Suprapubic skin (tissue), 4 donors: Measurements from ENCODE around the gene LRP4. TPM values are rescaled to one million over a fixed set of nuclear protein-coding genes. Genes with fewer than 3 reads are reported as not detected.
A peak's percentile ranks its signal among the peaks of the same experiment; 100 is the strongest.

Experiments
- DNase-seq, 2 donors: peaks; one replicate each; pipeline ENCODE4 v3.0.0-alpha.2; 2019; ENCODE audit warnings: low spot score in 2 of 2
- H3K27ac ChIP-seq: fragments of 200-600 bp; sonication (generic); one replicate; pipeline ENCODE4 v1.5.1; 2019
- H3K27me3 ChIP-seq: fragments of 200-600 bp; sonication (generic); one replicate; pipeline ENCODE4 v1.5.1; 2019
- H3K36me3 ChIP-seq: fragments of 200-600 bp; sonication (generic); one replicate; pipeline ENCODE4 v1.5.1; 2019
- H3K4me1 ChIP-seq: fragments of 200-600 bp; sonication (generic); one replicate; pipeline ENCODE4 v1.5.1; 2019
- H3K4me3 ChIP-seq: fragments of 200-600 bp; sonication (generic); one replicate; pipeline ENCODE4 v1.5.1; 2019; ENCODE audit warnings: mild to moderate bottlenecking
- H3K9me3 ChIP-seq: fragments of 200-600 bp; sonication (generic); one replicate; pipeline ENCODE4 v1.5.1; 2019
- EP300 ChIP-seq: sonication (generic); formaldehyde crosslinking; IDR thresholded peaks from one replicate; pipeline ENCODE4 v1.6.1; 2017; ENCODE audit warnings: antibody characterized with exemption
- POLR2A ChIP-seq, 2 donors: fragments of 450-650 bp; IDR thresholded peaks; one replicate each; pipeline ENCODE4 v1.6.1; 2017; ENCODE audit warnings: antibody characterized with exemption in 2 of 2, mild to moderate bottlenecking in 2 of 2, moderate library complexity in 2 of 2
- POLR2AphosphoS5 ChIP-seq, 3 donors: sonication (generic); formaldehyde crosslinking; IDR thresholded peaks; one replicate each; pipeline ENCODE4 v1.6.1; 2017; ENCODE audit warnings: antibody characterized with exemption in 3 of 3
- WGBS: methylation state at CpG from one replicate; pipeline ENCODE4 v1.1.5; 2018; 5-methylcytosine and 5-hydroxymethylcytosine counted together
- total RNA-seq, 4 donors: library from RNA; depleted of rRNA; stranded (reverse); fragments of >200 nt; gene quantifications; one replicate each; pipeline ENCODE4 v1.1.0, GENCODE V29; 2016
- TF ChIP-seq, protein P1 (sequence below), 2 donors: fragments of 200-600 bp in 1 of 2; fragments of 450-650 bp in 1 of 2; sonication (generic) in 1 of 2; IDR thresholded peaks; one replicate each; pipeline ENCODE4 v1.5.1; 2016 to 2019; ENCODE audit warnings: antibody characterized with exemption in 2 of 2, mild to moderate bottlenecking in 1 of 2, moderate library complexity in 1 of 2

LRP4 gene
- total RNA-seq, 4 donors from 2014 or later: 52.2 to 308 (median 90.4) TPM

DNA sequence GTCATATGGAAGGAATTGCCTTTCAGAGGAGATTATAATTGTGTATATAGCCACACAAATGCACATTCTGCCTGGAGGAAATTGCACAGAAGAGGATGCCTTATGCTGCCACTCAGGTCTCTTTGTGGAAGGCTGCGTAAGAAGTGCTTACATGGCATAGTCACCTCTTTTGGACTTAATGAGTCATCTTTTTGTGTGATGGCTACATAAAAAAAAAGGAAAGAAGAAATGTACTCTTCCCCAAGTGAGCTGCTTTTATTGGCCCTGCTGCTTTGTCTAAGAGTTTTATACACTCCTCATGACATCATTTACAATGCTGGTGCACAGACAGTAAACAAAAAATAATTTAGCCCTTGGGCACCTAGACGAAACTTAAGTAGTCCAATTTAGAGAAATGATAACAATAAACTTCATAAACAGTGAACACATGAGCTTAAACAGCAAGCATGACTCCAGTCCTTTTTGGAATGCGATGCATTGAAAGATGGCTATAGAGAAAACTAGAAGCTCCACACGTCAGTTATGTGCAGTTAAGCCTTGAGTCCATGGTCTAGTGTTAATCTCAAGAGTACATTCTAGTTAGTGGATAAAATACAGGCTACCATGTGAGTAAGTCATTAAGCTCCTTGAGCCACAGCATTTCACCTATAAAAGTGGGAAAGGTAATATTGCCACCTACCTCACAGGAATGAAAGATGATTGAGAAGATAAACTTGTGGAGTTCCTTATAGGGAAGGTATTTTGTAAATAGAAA is 30.2 kb upstream of the LRP4 start:
- Histone ChIP-seq H3K27me3 (no peaks in the 10 kb centered on the region), H3K36me3 (no peaks in the 10 kb centered on the region), H3K4me1 (peaks cover 15% of the 10 kb centered on the region), H3K4me3 (no peak overlapping the region), H3K9me3 (no peaks in the 10 kb centered on the region), H3K27ac (no peak overlapping the region)
- no peak for DNase-seq
- 68% methylated on average over 4 of the region's 4 CpGs for WGBS
- no peak for TF ChIP-seq EP300
- no peak for TF ChIP-seq POLR2AphosphoS5 (IDR thresholded peaks at IDR 0.05)
- TF ChIP-seq, protein P1, sequence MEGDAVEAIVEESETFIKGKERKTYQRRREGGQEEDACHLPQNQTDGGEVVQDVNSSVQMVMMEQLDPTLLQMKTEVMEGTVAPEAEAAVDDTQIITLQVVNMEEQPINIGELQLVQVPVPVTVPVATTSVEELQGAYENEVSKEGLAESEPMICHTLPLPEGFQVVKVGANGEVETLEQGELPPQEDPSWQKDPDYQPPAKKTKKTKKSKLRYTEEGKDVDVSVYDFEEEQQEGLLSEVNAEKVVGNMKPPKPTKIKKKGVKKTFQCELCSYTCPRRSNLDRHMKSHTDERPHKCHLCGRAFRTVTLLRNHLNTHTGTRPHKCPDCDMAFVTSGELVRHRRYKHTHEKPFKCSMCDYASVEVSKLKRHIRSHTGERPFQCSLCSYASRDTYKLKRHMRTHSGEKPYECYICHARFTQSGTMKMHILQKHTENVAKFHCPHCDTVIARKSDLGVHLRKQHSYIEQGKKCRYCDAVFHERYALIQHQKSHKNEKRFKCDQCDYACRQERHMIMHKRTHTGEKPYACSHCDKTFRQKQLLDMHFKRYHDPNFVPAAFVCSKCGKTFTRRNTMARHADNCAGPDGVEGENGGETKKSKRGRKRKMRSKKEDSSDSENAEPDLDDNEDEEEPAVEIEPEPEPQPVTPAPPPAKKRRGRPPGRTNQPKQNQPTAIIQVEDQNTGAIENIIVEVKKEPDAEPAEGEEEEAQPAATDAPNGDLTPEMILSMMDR (IDR thresholded peaks at IDR 0.05): no peak
- no peak for TF ChIP-seq POLR2A (IDR thresholded peaks at IDR 0.05)

DNA sequence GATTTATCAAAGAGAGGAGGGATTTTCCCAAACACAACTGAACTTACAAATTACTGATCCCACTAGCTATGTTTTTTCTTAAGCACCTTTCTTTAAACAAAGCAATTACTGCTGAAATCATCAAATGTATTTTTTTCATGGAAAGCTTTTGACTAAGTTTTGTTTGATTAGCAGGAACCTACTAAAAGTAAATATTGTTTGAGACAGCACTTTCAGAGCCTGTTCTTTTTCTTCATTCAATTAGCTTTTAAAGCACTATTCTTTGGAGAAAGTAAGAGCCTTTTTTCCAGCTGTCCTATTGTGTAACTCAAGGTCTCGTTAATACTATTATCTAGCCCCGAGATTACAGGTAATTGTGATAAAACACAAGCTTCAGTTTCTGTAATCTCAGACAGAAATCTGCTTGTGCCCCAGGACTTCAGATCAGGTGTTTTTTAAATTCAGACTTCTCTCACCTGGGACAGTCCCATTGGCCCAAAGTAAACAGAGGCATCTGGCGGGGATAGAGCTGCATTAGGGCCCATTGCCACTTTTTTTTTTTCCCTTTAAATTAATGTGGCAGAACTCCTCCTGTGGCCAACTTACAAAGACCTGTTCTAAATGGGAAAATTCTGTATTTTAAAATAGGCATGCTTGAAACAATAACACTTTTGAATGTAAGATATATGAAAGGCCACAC is 29.2 kb upstream of the LRP4 start:
- H3K36me3 ChIP-seq: no peaks in the 10 kb centered on the region
- no peak overlapping the region for H3K27ac ChIP-seq
- H3K9me3 ChIP-seq: no peaks in the 10 kb centered on the region
- H3K27me3 ChIP-seq: no peaks in the 10 kb centered on the region
- peaks cover 15% of the 10 kb centered on the region for H3K4me1 ChIP-seq
- no peak for DNase-seq
- H3K4me3 ChIP-seq: no peak overlapping the region
- WGBS: 44% methylated on average over 3 of the region's 3 CpGs
- TF ChIP-seq, protein P1 (IDR thresholded peaks at IDR 0.05): no peak
- no peak for TF ChIP-seq POLR2A (IDR thresholded peaks at IDR 0.05)
- no peak for TF ChIP-seq POLR2AphosphoS5 (IDR thresholded peaks at IDR 0.05)
- no peak for TF ChIP-seq EP300

DNA sequence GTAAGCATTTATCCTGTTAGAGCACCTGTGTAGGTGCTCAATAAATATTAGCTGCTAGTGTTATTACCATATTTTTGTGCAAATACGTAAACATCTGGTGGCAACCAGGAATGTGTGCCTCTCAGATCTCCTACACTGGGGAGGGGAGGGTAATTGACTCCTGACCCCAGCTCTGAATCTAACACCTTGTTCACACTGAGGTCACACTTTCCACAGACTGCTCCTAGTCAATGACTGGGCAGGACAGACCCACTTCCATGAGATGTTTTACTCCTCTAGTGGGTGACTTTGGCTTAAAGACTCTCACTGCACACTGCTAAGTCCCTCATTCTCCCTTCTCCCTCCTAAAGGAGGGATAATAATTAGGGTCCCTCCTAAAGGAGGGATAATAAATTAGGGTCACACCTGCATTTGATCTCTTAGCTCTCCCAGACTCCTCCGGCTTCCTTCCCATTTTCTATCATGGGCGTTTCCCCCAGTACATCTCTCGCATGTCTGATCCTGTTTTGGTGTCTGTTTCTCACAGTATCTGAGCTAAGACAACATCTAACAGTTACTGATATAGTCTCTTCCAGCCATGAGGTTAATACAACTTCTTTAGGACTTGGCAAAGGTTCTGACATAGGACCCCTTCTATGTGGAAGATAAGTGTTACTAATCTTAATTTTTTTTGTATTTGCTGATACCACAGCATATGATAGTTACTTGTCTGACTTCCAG is 26.2 kb upstream of the LRP4 start:
- peaks cover 3% of the 10 kb centered on the region for H3K36me3 ChIP-seq
- WGBS: 59% methylated on average over 4 of the region's 4 CpGs

DNA sequence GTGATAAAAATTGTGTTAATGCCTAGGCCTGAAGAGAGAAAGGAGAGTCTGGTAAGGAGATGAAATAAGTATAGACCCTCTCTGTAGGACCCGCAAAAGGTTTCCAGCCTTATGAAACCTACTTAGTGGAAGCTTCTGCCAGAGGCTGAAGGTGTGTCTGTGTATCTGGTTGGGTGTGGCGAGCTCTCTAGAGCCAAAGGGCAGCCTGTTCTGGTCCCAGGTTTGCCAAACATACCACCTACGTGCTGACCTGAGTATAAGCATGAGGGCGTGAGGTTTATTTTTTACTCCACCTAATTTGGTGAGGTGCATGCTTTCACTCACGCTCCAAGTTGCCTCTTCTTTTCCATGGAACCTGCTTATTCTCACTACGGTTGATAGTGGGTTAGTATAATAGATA is 23.8 kb upstream of the LRP4 start:
- Histone ChIP-seq H3K27ac (no peak overlapping the region), H3K4me1 (peaks cover 20% of the 10 kb centered on the region), H3K27me3 (no peaks in the 10 kb centered on the region), H3K36me3 (peaks cover 3% of the 10 kb centered on the region), H3K9me3 (no peaks in the 10 kb centered on the region), H3K4me3 (no peak overlapping the region)
- DNase-seq: no peak
- WGBS: 66% methylated on average over 6 of the region's 6 CpGs
- TF ChIP-seq, protein P1 (IDR thresholded peaks at IDR 0.05): no peak
- TF ChIP-seq EP300: no peak
- TF ChIP-seq POLR2A (IDR thresholded peaks at IDR 0.05): no peak
- no peak for TF ChIP-seq POLR2AphosphoS5 (IDR thresholded peaks at IDR 0.05)

More for the DNA sequence above, 26.2 kb upstream of the LRP4 start:
- Histone ChIP-seq H3K27ac (peak overlapping the region; percentile 35), H3K4me1 (peaks cover 22% of the 10 kb centered on the region), H3K9me3 (no peaks in the 10 kb centered on the region), H3K27me3 (no peaks in the 10 kb centered on the region), H3K4me3 (no peak overlapping the region)
- TF ChIP-seq EP300: no peak
- no peak for TF ChIP-seq POLR2A (IDR thresholded peaks at IDR 0.05)
- TF ChIP-seq, protein P1 (IDR thresholded peaks at IDR 0.05): no peak
- no peak for TF ChIP-seq POLR2AphosphoS5 (IDR thresholded peaks at IDR 0.05)
- DNase-seq: no peak
